Cardiac fibroblast (primary cell): Measurements from ENCODE around the gene GPRIN1.
A peak's percentile ranks its signal among the peaks of the same experiment; 100 is the strongest.

Experiments used
- DNase-seq, 2 donors: peaks; one replicate each; pipeline versions ENCODE4 v3.0.0 to v3.0.0-alpha.2; 2010; ENCODE audit warnings: low read depth in 2 of 2
- H3K4me3 ChIP-seq, 2 donors: replicated peaks in 1 of 2; 1 replicate in 1 of 2; 2 replicates in 1 of 2; pipeline ENCODE4 v1.5.1; 2011; ENCODE audit warnings: low read depth in 2 of 2, low read length in 2 of 2, mild to moderate bottlenecking in 2 of 2, moderate library complexity in 1 of 2
- TF ChIP-seq, protein P1 (sequence below): IDR thresholded peaks from one replicate; pipeline ENCODE4 v1.5.1; 2011; ENCODE audit warnings: low read depth, mild to moderate bottlenecking, low read length, inconsistent platforms

Gene GPRIN1

DNA sequence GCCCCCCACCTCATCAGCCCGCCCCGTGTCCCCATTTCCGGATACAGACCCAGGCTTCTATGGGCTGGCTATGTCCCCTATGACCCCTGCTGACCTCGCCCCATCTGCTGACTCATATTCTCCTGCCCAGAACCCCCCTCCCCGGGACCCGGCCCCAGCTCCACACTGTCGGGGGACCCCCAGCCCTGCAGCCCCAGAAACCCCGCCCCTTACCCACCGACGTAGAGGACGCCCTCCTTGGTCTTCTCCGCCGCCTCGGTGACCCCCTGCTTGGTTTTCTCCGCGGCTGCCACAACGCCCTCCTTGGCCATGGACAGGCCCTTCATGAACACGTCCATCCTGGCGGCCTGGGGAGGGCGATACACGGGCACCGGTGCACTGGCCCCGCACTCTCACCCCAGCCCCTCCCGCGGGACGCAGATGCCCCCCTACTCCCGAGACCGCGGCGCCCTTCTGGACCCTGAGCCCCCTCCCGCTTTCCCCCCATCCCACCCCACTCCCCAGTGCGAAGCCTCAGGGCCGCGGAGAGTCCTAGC is 19.4 kb upstream of the GPRIN1 start:
- TF ChIP-seq, protein P1, sequence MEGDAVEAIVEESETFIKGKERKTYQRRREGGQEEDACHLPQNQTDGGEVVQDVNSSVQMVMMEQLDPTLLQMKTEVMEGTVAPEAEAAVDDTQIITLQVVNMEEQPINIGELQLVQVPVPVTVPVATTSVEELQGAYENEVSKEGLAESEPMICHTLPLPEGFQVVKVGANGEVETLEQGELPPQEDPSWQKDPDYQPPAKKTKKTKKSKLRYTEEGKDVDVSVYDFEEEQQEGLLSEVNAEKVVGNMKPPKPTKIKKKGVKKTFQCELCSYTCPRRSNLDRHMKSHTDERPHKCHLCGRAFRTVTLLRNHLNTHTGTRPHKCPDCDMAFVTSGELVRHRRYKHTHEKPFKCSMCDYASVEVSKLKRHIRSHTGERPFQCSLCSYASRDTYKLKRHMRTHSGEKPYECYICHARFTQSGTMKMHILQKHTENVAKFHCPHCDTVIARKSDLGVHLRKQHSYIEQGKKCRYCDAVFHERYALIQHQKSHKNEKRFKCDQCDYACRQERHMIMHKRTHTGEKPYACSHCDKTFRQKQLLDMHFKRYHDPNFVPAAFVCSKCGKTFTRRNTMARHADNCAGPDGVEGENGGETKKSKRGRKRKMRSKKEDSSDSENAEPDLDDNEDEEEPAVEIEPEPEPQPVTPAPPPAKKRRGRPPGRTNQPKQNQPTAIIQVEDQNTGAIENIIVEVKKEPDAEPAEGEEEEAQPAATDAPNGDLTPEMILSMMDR = no peak
- peak overlapping the region in 1 of 2 donors; percentile 39 for H3K4me3 ChIP-seq
- no peak for DNase-seq

- H3K4me3 ChIP-seq = no peak overlapping the region
- no peak for DNase-seq
- TF ChIP-seq, protein P1 = no peak
These were observed 18.7 kb upstream of the GPRIN1 start for GRCh38 chr5:176628406-176629228.

DNA sequence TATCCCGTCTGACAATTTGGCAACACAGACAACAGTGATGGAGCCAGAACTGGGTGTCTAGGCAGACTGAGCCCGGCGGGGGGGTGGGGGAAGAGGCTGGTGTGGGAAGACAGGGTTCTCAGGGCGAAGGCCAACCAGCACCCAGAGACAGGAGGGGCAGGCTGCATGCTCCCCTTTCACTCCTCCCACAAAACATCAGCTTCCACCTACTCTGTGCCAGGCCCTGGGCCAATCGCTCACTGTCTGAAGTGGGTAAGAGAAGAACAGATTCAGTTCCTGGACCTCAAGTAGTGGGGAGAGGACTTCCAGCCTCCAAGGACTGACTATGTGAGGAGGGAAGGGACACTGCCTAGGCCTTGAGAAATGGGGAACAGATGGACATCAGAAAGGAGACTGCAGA is 17.6 kb upstream of the GPRIN1 start:
- TF ChIP-seq, protein P1 = no peak
- no peak overlapping the region for H3K4me3 ChIP-seq
- DNase-seq = no peak

DNA sequence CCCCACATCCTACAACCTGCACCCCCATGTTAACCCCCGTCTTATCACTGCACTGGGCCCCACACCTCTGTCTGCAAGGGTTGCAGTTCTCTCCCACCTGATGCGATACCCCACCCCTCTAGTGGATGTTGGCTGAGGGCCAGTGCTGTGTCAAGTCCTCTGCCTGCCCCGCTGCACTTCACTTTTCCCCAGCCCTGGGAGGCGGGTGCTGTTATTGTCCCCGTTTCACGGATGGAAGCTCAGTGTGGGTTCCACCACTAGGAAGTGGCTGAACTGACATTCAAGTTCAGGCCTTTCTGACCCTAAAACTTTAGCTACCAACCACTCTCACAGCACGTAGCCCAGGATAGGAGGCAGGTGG is 16.9 kb upstream of the GPRIN1 start:
- TF ChIP-seq, protein P1 = no peak
- no peak for DNase-seq
- no peak overlapping the region for H3K4me3 ChIP-seq

DNA sequence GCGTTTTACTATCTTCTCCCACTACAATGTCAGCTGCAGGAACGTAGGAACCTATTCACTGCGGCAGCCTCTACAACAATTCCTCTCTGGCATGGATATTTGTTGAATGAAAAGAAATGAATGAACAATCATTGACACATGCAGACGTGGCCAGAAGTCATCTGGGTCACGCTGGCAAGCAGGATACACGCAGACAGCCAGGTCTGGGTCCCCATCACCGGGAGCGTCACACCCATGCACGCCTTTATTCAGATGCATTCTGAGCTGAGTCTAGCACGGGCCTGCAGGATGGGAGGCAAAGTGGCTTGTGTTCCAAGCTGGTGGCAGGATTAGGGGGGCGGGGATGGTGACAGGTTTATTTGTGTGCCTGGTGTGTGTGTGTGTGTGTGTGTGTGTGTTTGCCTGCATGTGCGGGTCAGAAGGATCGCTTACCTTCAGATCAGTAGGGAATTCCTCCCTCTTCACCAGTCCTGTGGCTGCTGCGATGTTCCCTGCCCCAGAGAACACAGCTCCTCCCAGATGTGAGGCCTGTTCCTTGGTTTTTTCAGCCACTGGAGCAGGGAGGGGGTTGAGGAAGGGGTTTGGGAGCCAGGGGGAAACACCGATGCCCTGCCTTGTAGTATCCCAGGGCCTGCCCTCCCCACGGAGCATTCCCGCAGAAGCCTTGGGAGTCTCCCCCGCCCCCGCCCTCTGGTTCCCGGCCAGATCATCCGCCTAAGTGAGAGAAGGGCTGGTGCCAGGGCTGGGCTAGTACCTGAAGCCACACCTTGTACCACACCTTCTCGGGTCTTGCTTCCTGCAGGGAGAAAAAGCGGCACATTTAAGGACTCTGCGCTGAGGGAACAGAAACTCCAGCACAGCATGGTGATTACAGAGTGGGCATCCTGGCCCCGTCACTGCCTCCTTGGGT is 16.3 kb upstream of the GPRIN1 start:
- TF ChIP-seq, protein P1 = no peak
- H3K4me3 ChIP-seq = no peak overlapping the region
- no peak for DNase-seq

GRCh38 chr5:176625512-176625911 is 15.6 kb upstream of the GPRIN1 start:
- DNase-seq = no peak
- no peak overlapping the region for H3K4me3 ChIP-seq
- TF ChIP-seq, protein P1 = no peak
